ENCODE measurements around the gene FOXJ3.

Gene FOXJ3

GRCh38 chr1:42333662-42334239 is 1.3 kb downstream of the FOXJ3 start:
- DNase-seq, result no peak

DNA sequence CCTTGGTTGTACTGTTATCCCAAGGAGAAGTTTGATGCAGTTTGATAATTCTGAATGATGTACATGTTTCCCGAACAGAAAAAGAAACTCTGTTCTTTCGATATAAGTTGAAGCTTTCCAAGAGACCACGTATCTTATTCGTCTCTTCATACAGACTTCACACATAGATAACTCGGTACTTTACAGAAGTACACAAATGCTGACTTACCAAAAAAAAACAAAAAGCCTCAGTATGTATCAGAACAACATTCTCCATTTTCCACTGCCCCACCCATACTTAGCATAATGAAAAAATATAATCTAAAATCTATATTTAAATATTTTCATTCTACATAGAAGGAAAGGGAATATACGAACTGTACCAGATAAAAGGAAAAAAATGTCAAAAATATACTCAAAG is 2.2 kb downstream of the FOXJ3 start:
- DNase-seq, result no peak

DNA sequence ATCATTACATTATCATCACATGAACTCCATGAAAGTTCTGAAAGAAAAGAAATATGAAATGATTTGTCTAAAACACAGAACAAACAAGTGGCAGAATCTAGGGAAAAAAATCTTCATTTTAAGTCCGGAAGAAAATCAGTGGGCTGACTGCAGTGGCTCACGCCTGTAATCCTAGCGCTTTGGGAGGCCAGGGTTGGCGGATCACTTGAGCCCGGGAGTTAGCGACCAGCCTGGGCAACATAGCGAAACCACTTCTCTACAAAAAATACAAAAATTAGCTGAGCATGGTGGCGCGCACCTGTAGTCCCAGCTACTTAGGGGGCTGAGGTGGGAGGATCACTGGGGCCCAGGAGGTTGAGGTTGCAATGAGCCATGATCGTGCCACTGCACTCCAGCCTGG is 4.8 kb downstream of the FOXJ3 start:
- DNase-seq, result no peak

DNA sequence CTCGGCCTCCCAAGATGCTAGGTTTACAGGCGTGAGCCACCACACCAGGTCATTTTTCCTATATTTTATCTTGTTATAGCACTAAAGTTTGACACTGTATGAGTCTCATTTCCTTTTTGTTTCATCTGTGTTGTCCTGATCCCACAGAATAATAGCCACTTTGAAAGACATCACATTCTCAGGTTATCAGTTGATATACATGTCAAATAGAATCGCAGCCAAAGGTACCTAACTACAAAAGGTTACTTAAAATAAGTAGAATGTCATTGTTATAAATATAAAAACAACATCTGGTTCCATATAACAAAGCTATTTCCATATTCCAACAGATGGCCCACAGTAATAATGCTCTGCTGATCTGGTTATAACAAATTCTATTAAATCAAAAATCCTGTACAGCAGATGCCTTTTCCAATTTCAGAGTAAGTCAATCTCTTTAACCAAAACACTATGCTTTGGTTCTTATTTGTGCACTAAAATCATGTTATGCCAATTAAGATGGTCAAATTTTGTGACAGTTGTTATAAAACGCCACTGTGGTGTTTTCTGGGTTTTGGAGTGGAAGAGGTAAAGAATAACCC is 6.0 kb downstream of the FOXJ3 start:
- DNase-seq, result no peak

DNA sequence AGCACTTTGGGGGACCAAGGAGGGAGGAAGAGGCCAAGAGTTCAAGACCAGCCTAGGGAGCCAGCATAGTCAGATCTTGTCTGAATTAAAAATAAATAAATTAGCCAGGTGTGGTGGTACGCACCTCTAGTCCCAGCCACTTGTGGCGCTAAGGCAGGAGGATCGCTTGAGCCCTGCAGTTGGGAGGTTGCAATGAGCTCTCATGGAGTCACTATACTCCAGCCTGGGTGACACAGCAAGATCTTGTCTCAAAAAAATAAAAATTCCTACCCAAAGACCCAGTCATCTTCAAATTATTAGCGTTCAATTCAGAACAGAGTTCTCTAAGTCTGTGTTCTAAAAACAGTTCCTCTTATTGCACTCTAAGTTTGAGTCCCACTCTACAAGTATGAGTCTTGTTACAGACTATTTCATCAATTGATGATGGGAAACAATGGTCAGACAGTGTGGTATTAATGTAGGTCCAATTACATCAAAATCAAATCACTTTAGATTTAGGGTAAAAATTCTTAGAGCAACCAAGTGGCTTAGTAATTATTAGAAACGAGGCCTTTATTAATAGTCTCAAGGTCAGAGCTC is 6.9 kb downstream of the FOXJ3 start:
- DNase-seq, result no peak

DNA sequence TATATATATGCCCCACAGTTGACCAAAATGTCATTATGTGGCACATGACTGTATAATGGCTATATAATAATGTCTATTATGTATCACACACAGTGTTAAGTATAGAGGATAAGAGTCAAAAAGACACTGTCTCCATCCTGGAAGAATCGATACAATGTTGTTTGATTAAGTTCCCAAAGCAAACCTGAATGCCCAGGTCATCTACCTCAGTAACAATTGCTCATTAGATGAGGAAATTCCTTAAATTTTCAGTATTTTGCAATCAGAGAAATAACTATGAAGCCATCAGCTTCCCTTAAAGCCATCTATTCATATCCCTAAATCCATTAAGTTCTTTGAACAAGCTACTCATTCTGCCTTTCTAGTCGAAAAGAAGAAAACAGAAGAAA is 10.0 kb downstream of the FOXJ3 start:
- no peak for DNase-seq

- no peak for DNase-seq
These were observed 10.5 kb downstream of the FOXJ3 start for GRCh38 chr1:42324398-42325013.

GRCh38 chr1:42323551-42323950 is 11.5 kb downstream of the FOXJ3 start:
- DNase-seq, result no peak

- no peak for DNase-seq
These were observed 12.5 kb downstream of the FOXJ3 start for GRCh38 chr1:42322577-42322976.

DNA sequence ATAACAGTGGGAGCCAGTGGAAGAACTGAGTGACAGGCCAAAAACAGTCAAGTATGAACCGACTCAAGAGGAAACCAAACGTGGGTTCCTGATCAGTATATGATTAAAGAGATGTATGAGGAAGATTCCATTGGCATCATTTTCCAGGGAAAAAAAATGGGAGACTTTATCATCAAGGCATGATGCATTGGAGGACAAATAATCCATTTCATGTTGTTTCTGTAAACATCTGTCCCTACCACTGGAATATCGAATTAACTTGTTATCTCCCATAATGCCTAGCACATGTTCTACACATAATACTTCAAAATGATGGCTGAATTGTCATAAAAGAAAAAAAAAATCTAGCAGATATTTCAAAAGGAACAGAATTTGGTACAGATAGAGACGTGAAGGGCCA is 13.3 kb downstream of the FOXJ3 start:
- no peak for DNase-seq

- DNase-seq, result no peak
These were observed 14.3 kb downstream of the FOXJ3 start for GRCh38 chr1:42320708-42321107.

DNA sequence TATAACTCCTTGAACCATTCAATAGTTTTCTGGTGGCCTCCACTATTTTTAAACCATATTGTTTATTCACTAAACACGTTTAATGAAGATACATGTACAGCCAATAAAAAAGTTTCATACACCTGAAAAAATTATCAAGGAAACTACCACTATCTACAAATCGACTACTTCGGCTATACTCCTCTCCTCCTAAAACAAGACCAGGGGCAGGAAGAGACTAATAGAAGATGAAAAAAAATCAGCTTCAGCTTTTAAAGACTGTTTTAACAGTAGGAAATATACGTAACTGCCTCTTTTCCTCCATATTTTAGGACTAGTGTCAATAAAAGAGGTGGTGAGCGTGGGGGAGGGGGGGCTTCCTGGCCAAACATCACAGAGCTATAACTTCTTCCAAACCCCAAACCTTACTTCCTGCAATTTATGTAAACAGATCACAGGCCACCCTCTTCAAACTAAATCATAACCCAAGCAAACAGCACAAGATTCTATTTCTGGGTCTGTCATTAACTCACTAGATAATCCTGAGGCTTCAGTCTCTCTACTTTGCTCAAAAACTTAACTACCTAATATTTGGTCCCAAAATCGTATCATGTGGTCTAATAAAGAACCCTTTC is 15.1 kb downstream of the FOXJ3 start:
- peak; percentile 55 for DNase-seq

- DNase-seq, result no peak
These were observed 15.7 kb downstream of the FOXJ3 start for GRCh38 chr1:42319128-42319851.

DNA sequence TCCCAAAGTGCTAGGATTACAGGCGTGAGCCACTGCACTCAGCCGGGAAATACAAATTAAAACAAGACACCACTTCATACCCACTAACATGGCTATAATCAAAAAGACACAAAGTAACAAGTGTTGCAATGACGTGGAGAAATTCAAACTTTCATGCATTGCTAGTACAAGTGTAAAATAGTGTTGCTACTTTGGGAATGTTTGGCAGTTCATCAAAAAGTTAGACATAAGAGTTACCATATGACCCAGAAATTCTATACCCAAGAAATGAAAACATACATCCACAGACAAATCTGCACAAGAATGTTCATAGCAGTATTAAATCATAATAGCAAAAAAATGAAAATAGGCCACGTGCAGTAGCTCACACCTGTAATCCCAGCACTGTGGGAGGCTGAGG is 16.4 kb downstream of the FOXJ3 start:
- DNase-seq, result no peak

DNA sequence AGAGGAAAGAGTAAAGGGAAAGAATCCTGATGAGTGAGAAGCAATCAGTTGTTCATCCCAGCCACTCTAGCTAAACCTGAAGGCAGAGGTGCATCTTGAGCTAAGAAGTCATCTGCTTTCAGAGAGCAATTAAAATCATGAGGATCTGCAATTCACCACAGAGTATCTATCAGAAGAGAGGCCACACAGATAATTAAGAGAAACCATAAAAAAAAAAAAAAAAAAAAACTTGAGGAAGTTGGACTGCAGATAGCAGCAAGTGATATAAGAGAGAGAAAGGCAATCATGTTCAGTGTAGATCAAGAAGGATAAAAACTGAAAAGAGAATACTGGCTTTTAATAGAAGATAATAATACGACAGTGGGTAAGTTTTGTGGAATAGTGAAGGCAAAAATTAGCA is 17.7 kb downstream of the FOXJ3 start:
- no peak for DNase-seq

- no peak for DNase-seq
These were observed 18.7 kb downstream of the FOXJ3 start for GRCh38 chr1:42316292-42316691.

DNA sequence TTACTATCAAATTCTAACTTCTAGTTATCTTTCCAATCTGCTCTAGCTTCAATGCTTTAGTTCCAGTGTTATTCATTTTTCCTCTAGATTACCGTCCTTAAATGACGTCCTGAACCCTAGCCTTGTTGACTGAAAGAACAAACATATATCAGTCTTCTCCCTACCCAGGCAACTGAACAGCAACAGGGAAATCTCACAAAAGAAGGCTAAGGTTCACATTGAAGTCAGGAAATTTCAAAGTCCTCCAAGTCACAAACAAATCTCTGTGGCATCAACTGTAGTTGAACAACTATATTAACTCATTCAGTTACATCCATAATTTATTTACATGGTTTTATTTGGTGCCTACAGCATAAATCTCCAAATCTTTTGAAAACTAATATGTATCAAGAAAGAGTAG is 19.5 kb downstream of the FOXJ3 start:
- DNase-seq, result no peak

DNA sequence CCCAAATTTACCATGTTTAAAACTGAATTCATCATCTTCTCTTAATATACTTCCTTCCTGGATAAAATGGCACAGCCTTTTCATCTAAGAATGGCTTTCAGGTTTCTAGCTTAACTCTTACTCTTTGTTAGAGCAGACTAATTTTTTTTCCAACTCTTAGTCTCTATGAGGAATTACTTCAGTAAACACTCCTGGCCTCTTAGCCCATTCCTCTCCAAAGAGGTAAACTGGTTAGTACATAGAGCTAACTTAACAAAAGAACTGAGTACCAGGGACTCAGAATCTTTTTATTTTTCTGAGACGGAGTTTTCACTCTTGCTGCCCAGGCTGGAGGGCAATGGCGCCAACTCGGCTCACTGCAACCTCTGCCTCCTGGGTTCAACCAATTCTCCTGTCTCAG is 21.1 kb downstream of the FOXJ3 start:
- DNase-seq, result no peak

DNA sequence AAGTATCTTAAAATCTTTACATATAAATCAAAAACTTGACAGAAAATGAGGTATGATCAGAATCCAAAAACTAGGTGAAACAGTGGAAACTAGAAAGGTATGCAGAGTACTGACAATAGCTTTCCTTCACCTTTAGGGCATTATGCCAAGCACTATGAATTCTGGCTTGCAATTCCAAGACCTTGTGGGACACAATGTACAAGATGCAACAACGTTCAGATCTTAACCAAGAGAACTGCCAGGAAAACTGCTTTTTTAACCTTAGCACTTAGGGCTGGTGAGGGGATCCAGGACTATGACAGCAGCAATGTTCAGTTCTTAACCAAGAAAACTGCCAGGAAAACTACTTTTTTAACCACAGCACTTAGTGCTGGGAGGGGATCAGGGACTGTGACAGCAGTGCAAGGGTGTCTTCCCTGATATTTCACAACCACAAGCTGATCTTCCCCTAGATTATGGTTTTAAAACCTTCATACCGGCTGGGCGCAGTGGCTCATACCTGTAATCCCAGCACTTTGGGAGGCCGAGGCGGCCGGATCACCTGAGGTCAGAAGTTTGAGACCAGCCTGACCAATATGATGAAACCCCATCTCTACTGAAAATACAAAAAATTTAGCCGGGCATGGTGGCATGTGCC is 22.3 kb downstream of the FOXJ3 start:
- DNase-seq, result no peak

DNA sequence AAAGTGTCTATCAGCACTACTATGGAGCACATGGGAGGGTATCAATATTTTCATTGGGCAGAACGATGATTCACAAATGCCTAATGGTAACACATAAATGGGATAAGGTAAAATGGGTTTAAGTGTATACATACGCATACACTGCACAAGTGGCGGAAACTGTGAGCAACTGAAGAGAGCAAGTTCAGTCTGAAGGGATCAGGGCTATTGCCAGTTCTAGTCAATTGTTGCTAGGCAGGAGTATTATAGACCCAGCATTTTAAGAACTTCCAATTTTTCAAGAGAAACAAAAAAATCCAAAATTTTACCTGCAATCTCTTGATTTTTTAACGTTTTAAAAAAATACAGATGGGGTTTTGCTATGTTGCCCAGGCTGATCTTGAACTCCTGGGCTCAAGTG is 23.1 kb downstream of the FOXJ3 start:
- DNase-seq, result no peak

GRCh38 chr1:42311138-42311537 is 23.9 kb downstream of the FOXJ3 start:
- DNase-seq, result no peak

DNA sequence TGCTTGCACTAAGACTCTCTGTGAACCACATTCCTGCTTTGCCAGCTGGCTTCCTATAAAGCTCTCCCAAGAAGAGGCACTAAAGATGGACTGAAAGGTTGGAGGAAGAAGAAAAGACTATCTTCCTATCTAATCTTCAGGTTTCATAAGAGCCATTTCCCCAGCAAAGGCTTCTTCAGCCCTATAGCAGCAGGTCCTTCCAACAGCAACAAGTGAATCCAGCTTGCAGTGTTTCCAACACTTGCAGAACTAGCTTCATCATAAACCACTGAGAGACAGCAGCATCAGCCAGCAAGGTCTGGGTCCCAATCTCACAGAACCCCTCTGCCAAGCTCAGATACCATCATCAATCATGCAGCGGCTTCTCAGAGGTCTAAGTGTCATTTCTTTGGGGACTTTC is 28.1 kb downstream of the FOXJ3 start:
- no peak for DNase-seq

DNA sequence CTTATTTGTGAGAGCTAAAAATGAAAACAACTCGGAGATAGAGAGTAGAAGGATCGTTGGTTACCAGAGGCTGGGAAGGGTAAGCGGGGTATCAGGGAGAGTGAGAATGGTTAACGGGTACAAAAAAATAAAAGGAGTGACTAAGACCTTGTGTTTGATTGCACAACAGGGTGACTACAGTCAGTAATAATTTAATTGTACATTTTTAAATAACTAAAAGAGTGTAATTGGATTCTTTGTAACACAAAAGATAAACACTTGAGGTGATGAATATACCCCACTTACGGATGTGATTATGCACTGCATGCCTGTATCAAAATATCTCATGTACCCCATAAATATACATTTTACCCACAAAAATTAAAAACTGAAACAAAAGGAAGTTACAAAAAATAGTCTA is 29.4 kb downstream of the FOXJ3 start:
- DNase-seq, result no peak

All from NCI-H2029 treated with DMSO at 0.1 percent for 48 hours (cell line).